Measurements from ENCODE around the gene TMEM126A. TPM values are rescaled to one million over a fixed set of nuclear protein-coding genes. Genes with fewer than 3 reads are reported as not detected.
A peak's percentile ranks its signal among the peaks of the same experiment; 100 is the strongest.
"Not testable (repeated sequence)": the region's sequence is repeated elsewhere in the genome, so short reads cannot be mapped to it uniquely, and the experiment has no call there.

TMEM126A gene
- total RNA-seq, 1 donor from 2014 or later: 47.7 TPM

DNA sequence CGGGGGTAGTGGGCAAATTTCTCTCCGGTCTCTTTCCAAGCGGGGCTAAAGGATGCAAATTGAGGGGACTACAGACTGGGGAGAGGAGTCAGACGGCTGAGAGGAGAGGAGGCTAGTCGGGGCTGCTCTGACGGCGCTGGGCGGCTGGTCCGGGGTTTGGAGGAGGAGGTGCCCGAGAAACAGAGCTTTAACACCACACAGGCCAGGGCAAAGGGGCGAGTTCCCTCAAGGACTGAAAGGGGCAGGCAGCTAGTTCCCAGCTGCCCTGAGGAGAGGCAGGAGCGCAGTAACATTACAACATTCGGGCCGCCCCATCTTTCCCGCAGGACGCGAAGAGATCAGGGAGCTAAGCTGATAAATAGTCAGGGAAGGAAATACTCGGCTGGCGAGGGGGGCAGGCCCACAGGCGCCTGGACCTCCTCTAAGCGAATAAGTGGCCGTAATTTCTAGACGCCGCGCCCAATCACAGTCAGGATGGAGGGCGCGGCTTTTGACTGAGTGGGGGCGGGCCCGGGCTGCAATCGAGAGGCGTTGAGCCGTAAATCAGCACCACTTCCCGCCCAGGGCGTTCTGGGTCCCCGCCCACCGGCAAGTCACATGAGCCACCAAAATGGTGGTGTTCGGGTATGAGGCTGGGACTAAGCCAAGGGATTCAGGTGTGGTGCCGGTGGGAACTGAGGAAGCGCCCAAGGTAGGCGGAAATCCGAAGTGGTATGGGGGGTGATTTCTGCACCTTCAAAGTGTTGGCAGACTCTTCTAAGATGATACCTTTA lies 19.6 kb upstream of the TMEM126A start, which contains the start of gene TMEM126B:
TSS of gene TMEM126B (plus strand) at position 596 of the 773 bp plus-strand sequence. CDS start at position 611, 15 bp downstream.
- peaks cover 6% of the 10 kb centered on the region for H3K27me3 Mint-ChIP-seq (ENCODE audit: insufficient read depth)
- peaks cover 52% of the 10 kb centered on the region for H3K4me1 Mint-ChIP-seq (ENCODE audit: low read depth)
- H3K9me3 Mint-ChIP-seq: no peaks in the 10 kb centered on the region
- intact Hi-C loops (cut with micrococcal nuclease): loop anchor here (1.0 to 10.0 kb wide), 11 partner anchors 19 to 1407 kb away; partner anchors contain the start of genes EED, PICALM, SYTL2 and TMEM126A
- peak; percentile 96 for DNase-seq (ENCODE audit: low spot score)
- H3K4me3 Mint-ChIP-seq: peak within 1 kb of the TSS; percentile 97
- H3K36me3 Mint-ChIP-seq (ENCODE audit: low read depth): peaks cover 10% of the 10 kb centered on the region
- H3K27ac Mint-ChIP-seq: peak within 1 kb of the TSS; percentile 94

DNA sequence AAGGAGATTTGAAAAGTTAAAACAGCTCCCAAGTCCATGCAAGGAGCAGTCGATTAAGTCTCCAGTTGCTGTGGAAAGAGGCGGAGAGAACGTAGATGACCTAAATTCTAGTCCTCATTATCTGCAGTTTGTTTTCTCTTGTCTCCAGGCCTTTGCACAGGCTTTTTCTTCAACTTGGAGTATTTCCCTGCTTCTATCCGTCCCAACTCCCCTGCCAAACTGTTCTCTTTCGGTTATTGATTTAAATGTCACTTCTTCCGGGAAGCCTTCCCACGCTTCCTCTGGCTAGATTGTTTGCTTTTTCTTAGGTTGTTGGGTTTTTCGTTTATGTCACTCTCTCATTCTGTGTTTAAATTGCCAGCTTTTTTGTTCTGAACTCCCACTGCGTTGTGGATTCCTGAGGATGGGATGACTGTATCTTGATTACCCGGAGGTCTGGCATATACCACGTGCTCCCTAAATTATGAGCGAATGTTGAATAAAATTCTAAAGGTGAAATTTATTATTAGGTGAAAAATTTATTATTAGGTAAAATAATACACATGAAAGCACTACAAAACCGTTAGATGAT lies 18.9 kb upstream of the TMEM126A start:
- intact Hi-C loops (cut with micrococcal nuclease): loop anchor here (1.0 to 10.0 kb wide), 12 partner anchors 18 to 1406 kb away; partner anchors contain the start of genes EED, PICALM, SYTL2 and TMEM126A
- peak; percentile 6 for DNase-seq (ENCODE audit: low spot score)
- Mint-ChIP-seq H3K27me3 (ENCODE audit: insufficient read depth) (peaks cover 5% of the 10 kb centered on the region), H3K9me3 (no peaks in the 10 kb centered on the region), H3K4me3 (peak overlapping the region; percentile 97), H3K27ac (peak overlapping the region; percentile 94), H3K36me3 (ENCODE audit: low read depth) (peaks cover 13% of the 10 kb centered on the region), H3K4me1 (ENCODE audit: low read depth) (peaks cover 50% of the 10 kb centered on the region)

DNA sequence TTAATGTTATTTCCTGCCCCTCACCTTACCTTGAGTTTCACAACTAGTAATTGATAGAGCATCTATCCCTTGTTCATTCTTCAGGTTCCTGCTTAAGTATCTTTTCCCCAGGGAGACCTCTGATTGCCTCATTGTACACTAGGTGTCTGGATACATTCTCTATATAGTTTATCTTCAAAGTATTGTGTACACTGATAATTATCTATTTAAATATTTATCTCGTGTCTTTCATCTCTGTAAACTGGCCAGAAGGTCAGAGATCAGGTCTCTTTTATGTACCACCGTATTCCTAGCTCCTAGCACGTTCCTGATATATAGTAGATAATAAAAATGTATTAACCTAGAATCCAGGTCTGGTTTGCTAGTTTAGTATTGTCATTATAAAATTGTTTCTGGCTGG lies 13.0 kb upstream of the TMEM126A start:
- no peak overlapping the region for H3K4me3 Mint-ChIP-seq
- intact Hi-C loops (cut with micrococcal nuclease): no loop called here
- H3K9me3 Mint-ChIP-seq: no peaks in the 10 kb centered on the region
- H3K27ac Mint-ChIP-seq: no peak overlapping the region
- H3K36me3 Mint-ChIP-seq (ENCODE audit: low read depth): peaks cover 27% of the 10 kb centered on the region
- H3K4me1 Mint-ChIP-seq (ENCODE audit: low read depth): peaks cover 9% of the 10 kb centered on the region
- DNase-seq (ENCODE audit: low spot score): no peak
- no peaks in the 10 kb centered on the region for H3K27me3 Mint-ChIP-seq (ENCODE audit: insufficient read depth)

DNA sequence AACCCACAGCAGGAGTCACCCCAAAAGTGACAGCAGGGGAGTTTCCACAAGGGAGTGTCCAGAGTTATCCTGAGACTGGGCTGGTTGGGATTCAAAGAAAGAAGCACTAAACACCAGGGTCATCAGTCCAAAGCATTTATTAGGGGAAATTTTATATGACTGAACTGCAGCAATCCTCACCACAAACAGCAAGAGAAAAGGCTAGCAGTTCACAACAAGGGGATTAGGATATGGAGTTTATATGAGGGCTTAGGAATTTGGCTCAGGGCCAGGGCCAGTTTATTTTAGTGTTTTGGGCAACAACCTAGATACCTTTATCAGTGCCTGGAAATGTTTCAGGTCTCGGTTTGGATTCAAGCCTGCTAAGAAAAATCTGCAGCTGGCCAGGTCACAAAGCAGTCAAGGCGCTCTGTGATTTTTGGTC lies 4.6 kb upstream of the TMEM126A start:
- intact Hi-C loops (cut with micrococcal nuclease): loop anchor here (10.0 kb wide), 1 partner anchor 1612 kb away; no protein-coding TSS in a partner anchor
- DNase-seq (ENCODE audit: low spot score): no peak
- H3K27ac Mint-ChIP-seq: no peak overlapping the region

DNA sequence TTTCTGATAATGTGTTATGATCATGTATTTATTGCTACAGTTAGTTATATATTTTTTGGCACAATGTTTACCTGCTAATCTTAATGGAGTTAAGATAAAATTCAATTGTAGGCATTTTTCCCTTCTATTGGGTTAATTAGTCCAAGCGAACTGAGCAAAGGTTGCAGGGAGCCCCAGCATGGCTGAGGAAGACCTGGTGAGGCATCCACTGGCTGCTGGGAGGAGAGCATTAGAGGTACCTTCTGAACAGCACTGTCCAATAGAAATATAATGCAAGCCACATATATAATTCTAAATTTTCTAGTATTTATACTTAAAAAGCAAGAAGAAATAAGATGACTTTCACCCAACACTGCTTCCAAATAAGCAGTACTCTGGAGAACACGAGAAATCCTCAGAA lies 689 bp upstream of the TMEM126A start:
- Mint-ChIP-seq H3K9me3 (no peaks in the 10 kb centered on the region), H3K27ac (peak overlapping the region; percentile 91), H3K4me3 (peak overlapping the region; percentile 93), H3K27me3 (ENCODE audit: insufficient read depth) (peaks cover 26% of the 10 kb centered on the region), H3K36me3 (ENCODE audit: low read depth) (peaks cover 4% of the 10 kb centered on the region), H3K4me1 (ENCODE audit: low read depth) (peaks cover 25% of the 10 kb centered on the region)
- no peak for DNase-seq (ENCODE audit: low spot score)
- intact Hi-C loops (cut with micrococcal nuclease): loop anchor here (1.0 to 10.0 kb wide), 5 partner anchors 17 to 1608 kb away; partner anchors contain the start of gene TMEM126B

More for the DNA sequence above, 4.6 kb upstream of the TMEM126A start:
- H3K4me3 Mint-ChIP-seq: no peak overlapping the region
- no peaks in the 10 kb centered on the region for H3K9me3 Mint-ChIP-seq
- H3K4me1 Mint-ChIP-seq (ENCODE audit: low read depth): peaks cover 2% of the 10 kb centered on the region
- peaks cover 27% of the 10 kb centered on the region for H3K27me3 Mint-ChIP-seq (ENCODE audit: insufficient read depth)
- H3K36me3 Mint-ChIP-seq (ENCODE audit: low read depth): peaks cover 12% of the 10 kb centered on the region

DNA sequence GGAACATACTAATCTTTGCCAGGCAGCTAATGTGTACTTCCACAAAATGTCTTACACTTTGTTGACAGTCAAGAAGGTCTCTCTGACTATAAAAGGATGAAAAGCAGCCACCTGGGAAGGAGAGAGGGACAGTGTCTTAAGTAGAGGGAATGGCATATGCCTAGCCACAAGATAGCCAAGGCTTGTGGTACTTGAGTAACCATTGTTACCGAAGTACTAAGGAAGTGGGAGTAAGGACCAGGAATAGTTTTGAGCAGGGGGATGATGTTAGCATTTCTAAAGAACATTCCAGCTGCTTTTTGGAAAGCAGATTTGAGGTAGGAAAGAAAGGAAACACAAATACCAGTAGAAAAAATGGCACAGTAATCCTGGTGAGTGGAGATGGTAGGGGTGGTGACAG lies 3.4 kb downstream of the TMEM126A start:
- Mint-ChIP-seq H3K4me3 (no peak overlapping the region), H3K4me1 (ENCODE audit: low read depth) (peaks cover 39% of the 10 kb centered on the region), H3K36me3 (ENCODE audit: low read depth) (peaks cover 16% of the 10 kb centered on the region), H3K27ac (peak overlapping the region; percentile 2), H3K27me3 (ENCODE audit: insufficient read depth) (no peaks in the 10 kb centered on the region), H3K9me3 (no peaks in the 10 kb centered on the region)
- no peak for DNase-seq (ENCODE audit: low spot score)
- intact Hi-C loops (cut with micrococcal nuclease): no loop called here

DNA sequence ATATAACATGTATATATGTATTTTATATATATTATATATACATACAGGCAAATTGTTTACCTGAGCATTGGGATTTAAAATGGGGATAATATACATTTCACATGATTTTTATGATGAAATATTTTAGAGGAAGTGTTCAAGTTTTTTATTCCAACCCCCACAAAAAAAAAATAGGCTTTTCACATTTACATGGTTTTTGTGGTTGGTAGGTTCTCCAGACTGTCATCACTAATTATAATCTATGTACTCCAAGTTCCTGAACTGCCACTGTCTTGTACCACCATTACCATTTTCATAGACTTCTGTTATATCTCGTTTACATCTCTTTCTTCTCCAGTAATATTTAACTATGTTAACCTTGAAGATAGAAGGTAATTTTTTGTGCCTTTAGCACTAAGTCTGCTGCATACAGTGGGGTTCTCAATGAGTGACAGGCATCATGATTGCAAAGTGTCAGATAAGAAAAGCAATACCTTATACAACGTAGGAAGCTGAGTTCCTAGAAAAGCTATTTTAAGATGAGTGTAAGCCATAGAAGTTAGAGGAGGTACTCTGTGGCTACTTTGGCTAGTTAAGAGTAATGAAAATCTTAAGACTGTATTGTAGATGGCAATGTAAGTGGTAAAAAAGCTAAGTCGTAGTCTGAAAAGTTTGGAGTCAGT lies 5.2 kb downstream of the TMEM126A start:
- DNase-seq (ENCODE audit: low spot score): no peak
- peaks cover 52% of the 10 kb centered on the region for H3K4me1 Mint-ChIP-seq (ENCODE audit: low read depth)
- intact Hi-C loops (cut with micrococcal nuclease): no loop called here
- no peak overlapping the region for H3K4me3 Mint-ChIP-seq
- no peak overlapping the region for H3K27ac Mint-ChIP-seq
- H3K27me3 Mint-ChIP-seq (ENCODE audit: insufficient read depth): no peaks in the 10 kb centered on the region
- no peaks in the 10 kb centered on the region for H3K9me3 Mint-ChIP-seq
- peaks cover 24% of the 10 kb centered on the region for H3K36me3 Mint-ChIP-seq (ENCODE audit: low read depth)

DNA sequence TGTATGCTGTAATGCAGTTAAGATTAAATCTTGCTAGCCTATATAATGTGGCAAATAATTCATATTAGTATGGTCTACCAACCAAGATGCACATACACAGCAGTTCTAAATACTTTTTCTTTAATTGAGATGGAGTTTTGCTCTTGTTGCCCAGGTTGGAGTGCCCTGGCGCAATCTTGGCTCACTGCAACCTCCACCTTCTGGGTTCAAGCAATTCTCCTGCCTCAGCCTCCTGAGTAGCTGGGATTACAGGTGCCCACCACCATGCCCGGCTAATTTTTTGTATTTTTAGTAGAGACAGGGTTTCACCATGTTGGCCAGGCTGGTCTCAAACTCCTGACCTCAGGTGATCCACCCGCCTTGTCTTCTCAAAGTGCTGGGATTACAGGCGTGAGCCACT lies 6.6 kb downstream of the TMEM126A start:
- H3K27ac Mint-ChIP-seq; intact Hi-C loops (cut with micrococcal nuclease); DNase-seq (ENCODE audit: low spot score); H3K9me3 Mint-ChIP-seq; H3K4me3 Mint-ChIP-seq; H3K27me3 Mint-ChIP-seq (ENCODE audit: insufficient read depth): not testable (repeated sequence)
- Mint-ChIP-seq H3K4me1 (ENCODE audit: low read depth) (peaks cover 54% of the 10 kb centered on the region), H3K36me3 (ENCODE audit: low read depth) (peaks cover 33% of the 10 kb centered on the region)

DNA sequence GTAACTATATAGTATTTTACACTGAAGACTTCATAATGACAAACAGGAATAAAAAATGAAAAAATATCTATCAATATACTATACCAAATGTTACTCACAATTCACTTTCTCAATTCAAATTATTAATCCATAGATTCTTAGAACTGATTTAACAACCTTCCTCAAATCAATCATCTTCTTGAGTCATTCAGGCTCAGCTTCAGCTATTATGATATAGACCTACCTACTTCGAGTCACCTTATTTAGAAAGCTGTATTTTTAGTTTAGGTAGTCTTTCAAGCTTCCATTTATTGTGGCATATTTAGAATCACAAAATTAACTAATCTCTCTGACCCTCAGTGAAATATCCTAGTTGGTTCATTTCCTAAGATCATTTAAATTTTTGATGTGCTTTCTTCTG lies 9.0 kb downstream of the TMEM126A start:
- intact Hi-C loops (cut with micrococcal nuclease): loop anchor here (1.0 kb wide), 2 partner anchors 8 kb away; no protein-coding TSS in a partner anchor
- H3K27ac Mint-ChIP-seq: no peak overlapping the region

DNA sequence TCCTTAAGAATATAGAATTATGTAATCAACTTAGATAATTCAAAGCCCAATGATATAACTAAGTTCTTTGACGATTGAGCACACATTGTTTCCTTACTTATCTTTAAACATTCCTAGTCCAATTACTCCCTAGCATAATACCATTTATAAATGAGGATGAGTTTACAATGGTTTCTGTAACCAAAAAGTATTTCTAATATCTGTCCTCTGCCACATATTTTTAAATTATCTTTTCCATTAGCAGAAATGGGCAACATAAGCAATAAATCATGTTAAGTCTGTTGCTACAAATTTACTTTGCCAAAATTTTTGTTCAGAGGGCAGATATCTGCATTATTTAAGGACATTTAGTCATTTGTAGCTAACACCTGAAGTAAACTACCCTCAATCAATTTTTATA lies 10.4 kb downstream of the TMEM126A start:
- Mint-ChIP-seq H3K36me3 (ENCODE audit: low read depth) (peaks cover 53% of the 10 kb centered on the region), H3K4me1 (ENCODE audit: low read depth) (peaks cover 71% of the 10 kb centered on the region), H3K27me3 (ENCODE audit: insufficient read depth) (no peaks in the 10 kb centered on the region), H3K9me3 (no peaks in the 10 kb centered on the region), H3K27ac (no peak overlapping the region), H3K4me3 (no peak overlapping the region)
- no peak for DNase-seq (ENCODE audit: low spot score)
- intact Hi-C loops (cut with micrococcal nuclease): no loop called here

More for the DNA sequence above, 9.0 kb downstream of the TMEM126A start:
- no peaks in the 10 kb centered on the region for H3K9me3 Mint-ChIP-seq
- no peak for DNase-seq (ENCODE audit: low spot score)
- peaks cover 64% of the 10 kb centered on the region for H3K4me1 Mint-ChIP-seq (ENCODE audit: low read depth)
- peaks cover 52% of the 10 kb centered on the region for H3K36me3 Mint-ChIP-seq (ENCODE audit: low read depth)
- H3K27me3 Mint-ChIP-seq (ENCODE audit: insufficient read depth): no peaks in the 10 kb centered on the region
- no peak overlapping the region for H3K4me3 Mint-ChIP-seq

DNA sequence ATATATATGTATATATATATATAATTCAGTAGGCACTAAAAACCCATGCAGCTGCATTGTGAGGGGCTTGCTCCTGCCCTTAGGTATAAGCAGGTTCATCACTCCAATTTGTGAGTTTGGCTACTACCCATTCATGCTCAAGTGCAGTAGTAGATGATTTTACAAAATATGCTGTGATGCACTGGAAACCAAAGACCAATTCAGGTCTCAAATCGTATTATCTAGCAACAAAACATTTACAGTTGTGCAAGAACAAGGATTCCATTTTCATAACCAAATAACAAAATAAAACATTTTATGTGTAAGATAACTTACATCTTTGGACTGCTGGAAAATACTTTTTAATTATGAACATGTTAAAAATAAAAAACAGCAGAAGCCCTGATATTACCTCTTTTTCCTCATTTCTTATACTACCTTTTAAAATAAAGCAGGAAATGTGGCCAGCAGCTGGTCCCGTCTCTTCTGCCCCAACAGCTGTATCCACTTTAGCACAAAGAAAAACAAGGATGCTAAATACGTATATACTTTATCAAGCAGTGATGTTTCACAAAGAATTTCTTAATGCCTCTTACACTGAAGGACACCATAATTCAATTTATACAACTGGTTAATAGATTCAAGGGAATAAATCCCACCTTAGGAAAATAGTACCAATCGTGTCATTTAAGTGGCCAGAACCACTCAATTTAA lies 14.4 kb downstream of the TMEM126A start:
- peaks cover 73% of the 10 kb centered on the region for H3K4me1 Mint-ChIP-seq (ENCODE audit: low read depth)
- no peaks in the 10 kb centered on the region for H3K27me3 Mint-ChIP-seq (ENCODE audit: insufficient read depth)
- no peak overlapping the region for H3K27ac Mint-ChIP-seq
- peaks cover 51% of the 10 kb centered on the region for H3K36me3 Mint-ChIP-seq (ENCODE audit: low read depth)
- no peaks in the 10 kb centered on the region for H3K9me3 Mint-ChIP-seq
- DNase-seq (ENCODE audit: low spot score): no peak
- intact Hi-C loops (cut with micrococcal nuclease): loop anchor here (5.0 to 10.0 kb wide), 2 partner anchors 623 to 1140 kb away; partner anchors contain the start of gene PRSS23
- peak overlapping the region; percentile 99 for H3K4me3 Mint-ChIP-seq

DNA sequence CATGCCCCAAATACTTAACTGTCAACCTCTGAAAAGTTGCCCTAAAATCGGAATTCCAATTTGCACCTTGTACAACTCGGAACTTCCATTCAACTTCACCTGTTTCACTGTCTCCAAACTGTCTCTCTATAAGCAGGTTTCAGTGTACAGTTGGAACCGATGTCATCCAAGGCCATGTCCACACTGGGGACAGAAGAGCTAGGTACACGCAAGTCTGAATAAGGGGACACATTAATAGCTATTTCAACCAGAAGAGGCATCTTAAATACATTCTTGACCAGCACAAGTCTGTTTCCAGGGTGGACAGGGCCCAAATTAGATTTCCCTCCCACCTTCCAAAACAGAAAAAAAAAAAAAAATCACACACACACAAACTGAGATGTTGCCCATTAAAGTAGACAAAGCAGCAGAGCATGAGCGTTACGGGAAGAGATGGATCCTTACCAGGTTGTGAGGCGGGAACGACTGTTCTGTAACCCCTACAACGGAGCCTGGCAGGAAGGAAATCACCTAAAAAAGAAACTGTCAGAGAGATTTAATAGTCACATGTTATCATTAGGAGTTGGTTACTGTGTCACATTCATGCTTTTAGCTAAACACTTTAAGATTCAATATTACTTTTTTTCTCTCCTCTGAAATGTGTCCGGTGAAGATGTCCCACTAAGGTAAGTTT lies 15.4 kb downstream of the TMEM126A start:
- Mint-ChIP-seq H3K27ac (peak overlapping the region; percentile 97), H3K27me3 (ENCODE audit: insufficient read depth) (no peaks in the 10 kb centered on the region), H3K9me3 (no peaks in the 10 kb centered on the region), H3K4me3 (peak overlapping the region; percentile 99), H3K4me1 (ENCODE audit: low read depth) (peaks cover 67% of the 10 kb centered on the region), H3K36me3 (ENCODE audit: low read depth) (peaks cover 47% of the 10 kb centered on the region)
- intact Hi-C loops (cut with micrococcal nuclease): loop anchor here (5.0 to 10.0 kb wide), 2 partner anchors 622 to 1139 kb away; partner anchors contain the start of gene PRSS23
- DNase-seq (ENCODE audit: low spot score): no peak

Measured in activated T-helper 1 cell treated with anti-CD3 and anti-CD28 coated beads, Interleukin-12 subunit alpha, Interleukin-12 subunit beta, Interleukin-2, Interleukin-4 antibody, amounts not matched to agents 30 ng/mL and 10 ng/mL and 1 ng/mL, durations not matched to agents 14 hours and 24 hours and 36 hours (primary cell).